IPS-18c (cell line): ENCODE measurements around the gene CDK1.

ENCODE experiments used
- H3K4me3 ChIP-seq: 2 replicates; pipeline ENCODE4 v1.7.0; 2013; ENCODE audit warnings: low read depth, mild to moderate bottlenecking, low read length, moderate library complexity; ENCODE audit not compliant: insufficient read depth
- H3K9me3 ChIP-seq: one replicate; pipeline ENCODE4 v1.6.1; 2013; ENCODE audit warnings: mild to moderate bottlenecking, low read length, moderate library complexity; ENCODE audit not compliant: control insufficient read depth, insufficient read depth

The CDK1 gene

DNA sequence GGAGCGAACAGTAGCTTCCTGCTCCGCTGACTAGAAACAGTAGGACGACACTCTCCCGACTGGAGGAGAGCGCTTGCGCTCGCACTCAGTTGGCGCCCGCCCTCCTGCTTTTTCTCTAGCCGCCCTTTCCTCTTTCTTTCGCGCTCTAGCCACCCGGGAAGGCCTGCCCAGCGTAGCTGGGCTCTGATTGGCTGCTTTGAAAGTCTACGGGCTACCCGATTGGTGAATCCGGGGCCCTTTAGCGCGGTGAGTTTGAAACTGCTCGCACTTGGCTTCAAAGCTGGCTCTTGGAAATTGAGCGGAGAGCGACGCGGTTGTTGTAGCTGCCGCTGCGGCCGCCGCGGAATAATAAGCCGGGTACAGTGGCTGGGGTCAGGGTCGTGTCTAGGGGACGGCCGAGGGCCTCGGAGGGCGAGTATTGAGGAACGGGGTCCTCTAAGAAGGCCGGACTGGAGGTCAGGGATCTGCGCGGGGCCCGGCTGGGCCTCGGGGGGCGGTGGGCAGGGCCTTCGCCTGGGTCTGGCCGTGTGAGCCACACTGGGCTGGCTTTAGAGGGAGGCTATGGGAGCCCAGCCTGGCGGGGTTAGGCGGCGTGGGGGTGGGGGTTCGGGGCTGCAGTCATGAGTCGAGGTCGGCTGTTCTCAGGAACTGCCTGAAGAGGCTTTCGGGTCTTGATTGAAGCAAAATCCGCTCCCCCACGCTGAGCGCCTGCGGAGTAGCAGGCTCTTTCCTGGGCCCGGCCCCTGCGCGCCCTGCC lies at the start of gene CDK1:
Gene CDK1, plus strand, starts transcription at position 265 of the 757 bp plus-strand sequence. CDS start 1,688 bp downstream, outside the sequence.
- H3K4me3 ChIP-seq: peak within 1 kb of the TSS; percentile 79
- H3K9me3 ChIP-seq: no peaks in the 10 kb centered on the region

DNA sequence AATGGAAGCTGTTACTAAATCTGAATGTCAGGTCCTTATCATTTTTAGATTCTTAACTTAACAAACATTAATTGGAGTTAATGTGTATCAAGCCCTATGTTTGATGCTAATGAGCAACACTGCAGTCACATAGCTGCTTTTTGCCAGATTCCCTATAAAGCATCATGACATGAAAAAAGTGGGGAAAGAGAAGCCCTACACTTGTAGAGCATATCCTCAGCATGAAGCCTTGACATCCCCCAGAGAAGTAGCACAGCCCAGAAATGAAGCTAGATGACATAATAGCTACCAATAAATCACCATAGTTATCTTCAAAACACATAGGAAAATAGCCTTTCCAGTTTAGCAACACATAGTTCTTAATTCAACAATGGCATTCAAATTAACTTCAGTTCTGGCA lies 49.2 kb upstream of the CDK1 start:
- no peak overlapping the region for H3K4me3 ChIP-seq
- no peaks in the 10 kb centered on the region for H3K9me3 ChIP-seq

- Histone ChIP-seq H3K4me3 (no peak overlapping the region), H3K9me3 (no peaks in the 10 kb centered on the region)
Measured at GRCh38 chr10:60731134-60731885, 47.0 kb upstream of the CDK1 start.

- Histone ChIP-seq H3K9me3 (no peaks in the 10 kb centered on the region), H3K4me3 (peak overlapping the region; percentile 68)
Measured at GRCh38 chr10:60732198-60732806, 46.0 kb upstream of the CDK1 start.

DNA sequence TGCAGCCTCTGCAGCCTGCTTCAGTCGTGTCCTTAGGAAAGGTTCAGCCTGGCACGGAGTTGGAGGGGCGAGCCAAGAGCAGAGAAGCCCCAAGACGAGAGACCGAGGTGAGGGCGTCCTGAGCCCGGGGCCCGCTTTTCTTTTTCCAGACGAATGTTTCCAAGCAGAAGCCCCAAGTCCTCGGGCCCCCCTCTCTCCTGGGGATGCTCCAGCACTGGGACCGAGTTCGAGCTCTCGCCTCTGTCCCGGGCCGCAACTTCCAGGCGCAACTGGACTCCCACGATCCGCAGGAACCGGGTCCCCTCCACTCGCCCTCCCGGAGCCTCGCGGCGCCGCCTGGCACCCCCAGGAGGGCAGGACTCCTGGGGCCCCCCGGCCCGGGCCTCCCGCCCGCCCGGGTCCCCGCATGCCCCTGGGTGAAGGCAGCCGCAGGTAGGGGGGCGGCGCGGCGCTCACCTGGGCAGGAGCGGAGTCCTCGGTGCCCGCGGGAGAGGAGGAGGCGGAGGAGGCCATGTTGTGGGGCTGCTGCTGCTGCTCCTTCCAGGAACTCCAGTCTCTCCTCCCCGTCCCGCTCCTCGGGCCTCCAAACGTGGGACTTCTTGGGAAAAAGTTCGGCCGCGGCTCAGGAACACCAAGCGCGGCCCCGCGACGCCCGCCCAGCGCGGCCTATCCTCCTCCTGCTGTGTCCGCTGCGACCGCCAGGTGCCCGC lies 45.3 kb upstream of the CDK1 start:
- peak overlapping the region; percentile 68 for H3K4me3 ChIP-seq
- H3K9me3 ChIP-seq: no peaks in the 10 kb centered on the region

- Histone ChIP-seq H3K9me3 (no peaks in the 10 kb centered on the region), H3K4me3 (peak overlapping the region; percentile 68)
Measured at GRCh38 chr10:60733517-60733822, 44.8 kb upstream of the CDK1 start.

DNA sequence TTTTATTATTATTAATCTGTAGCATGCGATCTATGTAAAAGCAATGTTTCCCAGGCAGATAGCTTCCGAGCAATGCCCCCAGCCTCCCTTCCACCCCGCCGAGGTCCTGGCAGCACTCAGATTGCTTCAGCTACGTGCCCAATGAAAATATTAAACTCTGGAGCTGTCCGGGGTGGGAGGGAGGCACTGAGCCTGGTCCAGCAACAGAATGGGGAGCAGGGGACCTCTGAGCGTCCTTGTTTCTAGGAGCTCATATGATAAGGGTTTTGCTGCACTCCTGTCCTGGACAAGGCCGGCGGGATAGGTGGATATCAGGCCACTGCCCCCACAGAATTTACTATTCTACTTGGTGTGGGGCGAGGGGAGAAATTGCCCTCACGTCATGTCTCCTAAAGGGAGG lies 44.5 kb upstream of the CDK1 start:
- peak overlapping the region; percentile 68; the same call in 1 of the 2 replicates for H3K4me3 ChIP-seq
- no peaks in the 10 kb centered on the region for H3K9me3 ChIP-seq

- Histone ChIP-seq H3K9me3 (no peaks in the 10 kb centered on the region), H3K4me3 (peak overlapping the region; percentile 68; the same call in 1 of the 2 replicates)
Measured at GRCh38 chr10:60734226-60734625, 44.1 kb upstream of the CDK1 start.

GRCh38 chr10:60735244-60735643 lies 43.0 kb upstream of the CDK1 start:
- Histone ChIP-seq H3K4me3 (no peak overlapping the region), H3K9me3 (no peaks in the 10 kb centered on the region)

GRCh38 chr10:60737242-60737641 lies 41.0 kb upstream of the CDK1 start:
- no peak overlapping the region for H3K4me3 ChIP-seq
- no peaks in the 10 kb centered on the region for H3K9me3 ChIP-seq

GRCh38 chr10:60739558-60739957 lies 38.7 kb upstream of the CDK1 start:
- no peak overlapping the region for H3K4me3 ChIP-seq
- no peaks in the 10 kb centered on the region for H3K9me3 ChIP-seq

GRCh38 chr10:60742512-60742911 lies 35.8 kb upstream of the CDK1 start:
- no peaks in the 10 kb centered on the region for H3K9me3 ChIP-seq

GRCh38 chr10:60747817-60748469 lies 30.3 kb upstream of the CDK1 start:
- no peak overlapping the region for H3K4me3 ChIP-seq
- H3K9me3 ChIP-seq: no peaks in the 10 kb centered on the region

More at GRCh38 chr10:60742512-60742911, 35.8 kb upstream of the CDK1 start:
- no peak overlapping the region for H3K4me3 ChIP-seq

DNA sequence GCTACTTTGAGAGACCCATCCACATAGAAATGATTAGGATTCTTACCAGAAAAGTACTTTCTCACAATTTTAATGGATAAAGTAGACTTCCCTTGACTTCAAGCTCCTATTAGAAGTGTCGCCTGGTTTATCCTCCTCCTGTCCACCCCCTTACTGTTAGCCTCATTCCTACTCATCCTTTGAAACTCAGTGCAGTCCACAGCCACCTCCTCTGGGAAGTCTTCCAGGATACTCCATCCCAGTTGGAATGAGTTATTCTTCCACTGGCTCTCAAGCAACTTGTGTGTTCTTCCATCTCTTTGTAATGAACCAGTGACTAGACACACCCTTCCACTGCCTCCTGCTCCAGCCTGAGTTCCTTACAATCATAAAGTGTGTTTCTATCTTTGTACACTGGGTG lies 25.1 kb upstream of the CDK1 start:
- Histone ChIP-seq H3K9me3 (no peaks in the 10 kb centered on the region), H3K4me3 (no peak overlapping the region)

- Histone ChIP-seq H3K9me3 (no peaks in the 10 kb centered on the region), H3K4me3 (no peak overlapping the region)
Measured at GRCh38 chr10:60753817-60754216, 24.5 kb upstream of the CDK1 start.

GRCh38 chr10:60757420-60757895 lies 20.8 kb upstream of the CDK1 start:
- Histone ChIP-seq H3K4me3 (no peak overlapping the region), H3K9me3 (no peaks in the 10 kb centered on the region)

GRCh38 chr10:60759181-60759580 lies 19.1 kb upstream of the CDK1 start:
- Histone ChIP-seq H3K9me3 (no peaks in the 10 kb centered on the region), H3K4me3 (no peak overlapping the region)
